Keratinocyte (primary cell): ENCODE data around the gene CCNY.

Source experiments
- EZH2 ChIP-seq: IDR thresholded peaks from one replicate; pipeline ENCODE4 v1.6.1; 2012; ENCODE audit warnings: inconsistent platforms, mild to moderate bottlenecking, low read length, moderate library complexity
- TF ChIP-seq, protein P1 (sequence below), 3 experiments: IDR thresholded peaks in 1 of 3; conservative IDR thresholded peaks in 1 of 3; optimal IDR thresholded peaks in 1 of 3; 2 replicates in 2 of 3; 3 replicates in 1 of 3; pipeline versions ENCODE3 to v1.5.1; 2011; ENCODE audit warnings: low read length in 3 of 3, mild to moderate bottlenecking in 3 of 3, moderate library complexity in 2 of 3, control low read depth in 1 of 3, inconsistent platforms in 1 of 3; ENCODE audit not compliant: insufficient read depth in 2 of 3; ENCODE audit errors: extremely low read depth in 1 of 3

DNA sequence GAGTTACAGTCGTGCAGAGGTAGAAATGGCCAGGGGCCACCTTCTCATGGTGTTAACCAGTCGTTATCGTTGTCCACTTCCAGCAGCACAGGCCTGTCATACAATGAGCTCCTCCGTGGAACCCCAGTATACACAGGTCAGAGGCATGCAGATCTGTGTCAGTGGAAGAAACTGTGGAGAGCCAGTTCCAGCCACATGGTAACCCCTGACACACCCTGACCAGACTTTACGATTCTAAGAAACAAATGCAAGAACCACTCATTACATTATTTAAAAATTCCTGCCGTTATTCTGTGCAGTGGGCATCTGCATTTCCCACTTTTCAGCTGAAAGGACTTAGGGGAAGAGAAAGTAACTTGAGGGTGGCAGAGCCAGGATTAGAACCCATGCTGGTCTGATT is 245.3 kb downstream of the CCNY start:
- TF ChIP-seq, protein P1, sequence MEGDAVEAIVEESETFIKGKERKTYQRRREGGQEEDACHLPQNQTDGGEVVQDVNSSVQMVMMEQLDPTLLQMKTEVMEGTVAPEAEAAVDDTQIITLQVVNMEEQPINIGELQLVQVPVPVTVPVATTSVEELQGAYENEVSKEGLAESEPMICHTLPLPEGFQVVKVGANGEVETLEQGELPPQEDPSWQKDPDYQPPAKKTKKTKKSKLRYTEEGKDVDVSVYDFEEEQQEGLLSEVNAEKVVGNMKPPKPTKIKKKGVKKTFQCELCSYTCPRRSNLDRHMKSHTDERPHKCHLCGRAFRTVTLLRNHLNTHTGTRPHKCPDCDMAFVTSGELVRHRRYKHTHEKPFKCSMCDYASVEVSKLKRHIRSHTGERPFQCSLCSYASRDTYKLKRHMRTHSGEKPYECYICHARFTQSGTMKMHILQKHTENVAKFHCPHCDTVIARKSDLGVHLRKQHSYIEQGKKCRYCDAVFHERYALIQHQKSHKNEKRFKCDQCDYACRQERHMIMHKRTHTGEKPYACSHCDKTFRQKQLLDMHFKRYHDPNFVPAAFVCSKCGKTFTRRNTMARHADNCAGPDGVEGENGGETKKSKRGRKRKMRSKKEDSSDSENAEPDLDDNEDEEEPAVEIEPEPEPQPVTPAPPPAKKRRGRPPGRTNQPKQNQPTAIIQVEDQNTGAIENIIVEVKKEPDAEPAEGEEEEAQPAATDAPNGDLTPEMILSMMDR (optimal IDR thresholded peaks at IDR 0.05 in 1 of 3, IDR thresholded peaks at IDR 0.05 in 1 of 3, conservative IDR thresholded peaks at IDR 0.05 in 1 of 3; ENCODE audit: extremely low read depth in 1 of 3, insufficient read depth in 2 of 3, low read length in 3 of 3), result no peak
- TF ChIP-seq EZH2, result no peak
